HTERT RPE-1 (cell line): Measurements from ENCODE around the gene SLC25A33.
"Not testable (repeated sequence)": the region's sequence is repeated elsewhere in the genome, so short reads cannot be mapped to it uniquely, and the experiment has no call there.

Experiments used
- in situ Hi-C: fragments of 300-500 bp; cut with MboI; formaldehyde crosslinking; loops from 4 replicates; pipeline ENCODE4 v1.14.3; 2020; ENCODE audit warnings: low sequenced_read_pairs

SLC25A33 gene

GRCh38 chr1:9539165-9539828 lies at the start of gene SLC25A33:
TSS of gene SLC25A33 (plus strand) at chr1:9539465. CDS start at chr1:9539692, 227 bp downstream.
- in situ Hi-C loops: no loop called here

DNA sequence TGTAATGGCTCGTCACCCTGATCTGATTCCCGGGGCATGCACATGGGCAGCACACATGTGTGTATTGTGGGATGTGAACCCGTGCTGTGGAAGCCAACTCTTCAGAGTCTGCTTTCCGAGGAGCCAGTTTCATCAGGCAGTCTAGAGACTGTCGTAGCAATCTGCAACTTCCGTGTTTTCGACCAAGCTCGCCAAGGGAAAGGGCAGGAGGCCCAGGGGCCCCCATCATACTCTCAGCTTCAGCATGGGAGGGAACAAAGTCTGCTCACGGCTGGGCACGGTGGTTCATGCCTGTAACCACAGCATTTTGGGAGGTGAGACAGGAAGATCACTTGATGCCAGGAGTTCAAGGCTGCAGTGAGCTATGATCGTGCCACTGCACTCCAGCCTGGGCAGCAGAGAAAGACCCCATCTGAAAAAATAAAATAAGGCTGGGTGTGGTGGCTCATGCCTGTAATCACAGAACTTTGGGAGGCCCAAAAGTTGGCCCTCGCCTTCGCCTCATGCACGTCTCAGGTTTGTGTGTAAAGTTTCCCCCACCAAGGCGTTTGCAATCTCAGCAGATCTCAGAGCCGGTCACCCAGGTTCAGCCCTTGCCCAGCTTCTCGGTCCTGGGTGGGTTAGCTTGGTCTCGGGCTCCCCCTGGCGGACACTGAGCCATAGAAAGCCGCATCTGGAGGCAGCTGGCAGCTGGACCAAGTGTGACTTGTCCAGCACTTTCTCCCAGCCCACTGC lies 48.5 kb upstream of the SLC25A33 start:
- in situ Hi-C loops: loop anchor here (25.0 kb wide), 1 partner anchor 203 kb away; the partner anchor contains the start of gene SPSB1

GRCh38 chr1:9493326-9493725 lies 45.9 kb upstream of the SLC25A33 start:
- in situ Hi-C loops: loop anchor here (25.0 kb wide), 1 partner anchor 206 kb away; the partner anchor contains the start of gene SPSB1

- in situ Hi-C loops: loop anchor here (25.0 kb wide), 1 partner anchor 208 kb away; the partner anchor contains the start of gene SPSB1
These were observed 44.1 kb upstream of the SLC25A33 start for GRCh38 chr1:9494936-9495758.

GRCh38 chr1:9495854-9496374 lies 43.4 kb upstream of the SLC25A33 start:
- in situ Hi-C loops: loop anchor here (25.0 kb wide), 1 partner anchor 209 kb away; the partner anchor contains the start of gene SPSB1

DNA sequence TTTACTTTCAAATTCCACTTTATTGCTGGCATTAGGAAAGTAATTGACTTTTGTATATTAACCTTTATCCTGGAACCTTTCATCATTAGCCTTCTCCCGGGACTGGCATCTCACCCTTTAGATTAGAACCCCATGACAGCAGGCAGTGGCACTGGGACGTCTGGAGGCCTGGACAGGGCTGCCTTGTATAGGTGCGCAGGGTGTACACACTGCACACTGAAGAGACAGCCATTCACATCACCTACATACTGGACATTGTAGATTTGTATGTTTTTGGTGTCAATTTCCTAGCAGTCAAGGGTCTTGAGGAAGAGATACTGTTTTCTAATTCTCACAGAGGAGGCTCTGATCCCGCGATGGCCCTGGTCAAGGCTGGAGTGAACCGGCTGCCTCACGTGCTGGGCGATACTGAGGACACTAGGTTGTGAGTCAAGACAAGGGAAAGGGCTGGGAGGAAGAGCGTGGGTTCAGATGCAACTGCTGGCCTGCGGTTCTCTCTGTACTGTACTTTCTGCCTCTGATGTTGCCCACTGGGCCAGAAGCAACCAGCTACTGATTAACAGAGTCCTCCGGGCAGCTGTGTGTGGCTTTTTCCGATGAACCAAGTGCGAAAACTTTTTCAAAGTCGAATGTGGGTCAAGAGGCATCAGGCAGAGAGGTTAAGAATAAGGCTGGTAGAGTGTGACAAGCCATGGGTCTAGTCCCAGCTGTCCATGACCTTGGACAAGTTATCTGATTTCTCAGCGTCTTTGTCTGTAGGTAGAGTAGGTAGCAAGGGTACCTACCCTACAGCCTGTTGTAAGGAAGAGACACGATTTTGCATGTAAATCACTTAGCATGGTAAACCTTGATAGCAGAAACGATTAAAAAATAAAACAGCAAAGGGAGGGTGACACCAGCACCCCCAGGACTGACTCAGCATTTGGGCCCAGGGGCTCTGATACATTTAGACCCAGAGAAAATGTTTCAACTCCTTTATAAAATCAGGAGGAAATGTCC lies 38.2 kb upstream of the SLC25A33 start:
- in situ Hi-C loops: no loop called here

GRCh38 chr1:9503001-9503675 lies 36.1 kb upstream of the SLC25A33 start:
- in situ Hi-C loops: no loop called here

GRCh38 chr1:9505143-9505542 lies 34.1 kb upstream of the SLC25A33 start:
- in situ Hi-C loops: no loop called here

- in situ Hi-C loops: no loop called here
These were observed 32.4 kb upstream of the SLC25A33 start for GRCh38 chr1:9506901-9507300.

GRCh38 chr1:9510130-9510529 lies 29.1 kb upstream of the SLC25A33 start:
- in situ Hi-C loops: no loop called here

- in situ Hi-C loops: not testable (repeated sequence)
These were observed 23.7 kb upstream of the SLC25A33 start for GRCh38 chr1:9515550-9515949.

DNA sequence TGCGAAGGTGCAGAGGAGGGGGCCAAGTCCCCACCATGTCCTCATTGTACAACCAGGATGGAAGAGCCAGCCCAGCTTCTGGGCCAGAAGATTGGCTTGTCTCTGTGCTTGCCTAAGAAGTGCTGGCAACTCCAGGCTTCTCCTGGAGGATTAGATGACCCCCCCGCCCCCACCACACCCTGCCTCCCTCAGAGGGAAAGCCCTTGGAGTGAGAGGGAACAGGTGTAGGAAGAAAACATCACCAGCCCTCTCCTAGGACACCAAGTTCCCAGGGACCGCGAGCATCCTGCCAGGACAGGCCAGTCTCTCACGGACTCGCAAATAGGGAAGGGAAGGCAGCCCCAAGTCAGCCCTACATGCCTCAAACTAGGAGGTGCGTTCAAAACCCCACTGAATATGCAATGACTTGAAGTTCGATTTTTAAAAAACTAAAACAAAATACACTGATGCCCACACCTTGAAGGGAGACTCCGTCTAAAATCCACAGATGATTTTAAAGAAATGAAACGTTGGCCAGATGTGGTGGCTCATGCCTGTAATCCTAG lies 20.7 kb upstream of the SLC25A33 start:
- in situ Hi-C loops: no loop called here

DNA sequence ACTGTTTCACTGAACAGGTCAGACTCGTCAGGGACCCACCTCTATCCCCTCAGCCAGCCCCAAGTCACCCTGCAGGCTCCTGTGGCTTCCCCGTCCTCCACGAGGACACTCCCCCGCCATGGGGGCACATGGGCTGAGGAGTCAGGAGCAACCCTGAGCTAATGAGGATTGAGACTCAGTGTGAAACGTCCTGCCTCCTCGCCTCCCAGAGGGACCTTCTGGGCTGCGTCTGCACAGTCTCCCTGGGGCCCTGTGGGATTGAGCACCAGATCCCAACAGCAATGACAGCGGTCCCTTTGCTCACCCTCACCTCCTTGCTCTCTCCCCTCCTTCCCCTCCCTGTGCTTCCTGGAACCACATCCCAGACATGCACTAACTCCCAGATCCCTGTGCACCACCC lies 18.9 kb upstream of the SLC25A33 start:
- in situ Hi-C loops: no loop called here

DNA sequence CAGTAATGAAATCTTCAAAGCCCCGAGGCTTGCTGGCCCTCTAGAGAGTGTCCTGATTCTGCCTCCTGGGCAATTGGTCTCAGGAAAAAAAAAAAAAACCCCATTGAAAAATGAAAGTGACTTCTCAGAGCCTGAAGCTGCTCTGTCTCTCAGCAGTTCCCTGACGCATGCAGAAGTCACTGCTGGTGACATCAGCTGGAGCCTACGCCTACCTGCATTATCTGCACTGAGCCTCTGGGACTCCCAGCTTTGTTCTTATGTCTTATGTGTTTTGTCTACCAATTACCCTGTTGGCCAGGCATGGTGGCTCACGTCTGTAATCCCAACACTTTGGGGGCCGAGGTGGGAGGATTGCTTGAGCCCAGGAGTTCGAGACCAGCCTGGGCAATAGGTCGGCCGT lies 10.1 kb upstream of the SLC25A33 start:
- in situ Hi-C loops: no loop called here

DNA sequence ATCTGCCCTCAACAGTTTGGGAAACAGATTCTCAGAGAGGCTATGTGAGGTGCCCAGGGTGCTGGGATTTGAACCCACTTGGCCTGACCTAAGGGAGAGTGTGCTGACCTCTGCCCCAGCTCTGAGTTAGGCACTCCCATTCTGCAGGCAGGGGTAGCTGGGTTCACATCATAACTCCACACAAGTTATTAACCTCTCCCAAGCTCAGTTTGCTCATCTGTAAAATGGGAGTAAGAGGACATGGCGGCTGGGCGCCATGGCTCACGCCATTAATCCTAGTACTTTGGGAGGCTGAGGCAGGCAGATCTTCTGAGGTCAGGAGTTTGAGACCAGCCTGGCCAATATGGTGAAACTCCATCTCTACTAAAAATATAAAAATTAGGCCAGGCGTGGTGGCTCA lies 8.9 kb upstream of the SLC25A33 start:
- in situ Hi-C loops: no loop called here

GRCh38 chr1:9534953-9535352 lies 4.3 kb upstream of the SLC25A33 start:
- in situ Hi-C loops: no loop called here

GRCh38 chr1:9536301-9536700 lies 3.0 kb upstream of the SLC25A33 start:
- in situ Hi-C loops: no loop called here

GRCh38 chr1:9537863-9538668 lies 1.2 kb upstream of the SLC25A33 start:
- in situ Hi-C loops: no loop called here
